SK-N-SH treated with all-trans-retinoic acid at 6 μM for 48 hours (cell line): ENCODE measurements around the gene DISP1.
A peak's percentile ranks its signal among the peaks of the same experiment; 100 is the strongest.

Experiments
- ATAC-seq: fragments of 200-7000 bp; cut with Tn5 transposase; 3 replicates; pipeline ENCODE4 v1.9.1; 2020; ENCODE audit warnings: mild to moderate bottlenecking, moderate library complexity
- ARNTL ChIP-seq: fragments of 450-650 bp; formaldehyde crosslinking; IDR thresholded peaks from 2 replicates; pipeline ENCODE4 v1.5.0; 2020; ENCODE audit warnings: low read depth, mild to moderate bottlenecking, moderate library complexity, borderline replicate concordance
- BACH2 ChIP-seq: fragments of 250-450 bp; sonication (Bioruptor Pico); IDR thresholded peaks from 2 replicates; pipeline ENCODE4 v1.9.0; 2021; ENCODE audit warnings: mild to moderate bottlenecking, borderline replicate concordance
- CSDC2 ChIP-seq: fragments of 250-450 bp; sonication (Bioruptor Pico); IDR thresholded peaks from 2 replicates; pipeline ENCODE4 v1.5.0; 2020; ENCODE audit warnings: mild to moderate bottlenecking, moderate library complexity
- ESRRG ChIP-seq: fragments of 250-450 bp; sonication (Bioruptor Pico); IDR thresholded peaks from 2 replicates; pipeline ENCODE4 v1.6.1; 2021; ENCODE audit warnings: mild to moderate bottlenecking
- GLIS3 ChIP-seq: fragments of 250-450 bp; sonication (Bioruptor Pico); IDR thresholded peaks from 2 replicates; pipeline ENCODE4 v1.5.0; 2020; ENCODE audit warnings: mild to moderate bottlenecking, moderate library complexity
- ISL1 ChIP-seq: fragments of 250-450 bp; sonication (Bioruptor Pico); IDR thresholded peaks from 2 replicates; pipeline ENCODE4 v2.1.2; 2022; ENCODE audit warnings: mild to moderate bottlenecking, moderate library complexity
- OSR1 ChIP-seq: fragments of 250-450 bp; sonication (Bioruptor Pico); IDR thresholded peaks from 2 replicates; pipeline ENCODE4 v1.8.0; 2022; ENCODE audit warnings: moderate library complexity, mild to moderate bottlenecking, inconsistent platforms
- PPARA ChIP-seq: fragments of 250-450 bp; sonication (Bioruptor Pico); IDR thresholded peaks from 2 replicates; pipeline ENCODE4 v1.5.0; 2020; ENCODE audit warnings: mild to moderate bottlenecking, borderline replicate concordance
- RARB ChIP-seq: fragments of 250-450 bp; sonication (Bioruptor Pico); IDR thresholded peaks from 2 replicates; pipeline ENCODE4 v1.8.0; 2021; ENCODE audit warnings: mild to moderate bottlenecking, moderate library complexity
- SNAI2 ChIP-seq: fragments of 250-450 bp; sonication (Bioruptor Pico); IDR thresholded peaks from 2 replicates; pipeline ENCODE4 v1.5.0; 2020; ENCODE audit warnings: mild to moderate bottlenecking, moderate library complexity
- TCF4 ChIP-seq: fragments of 250-450 bp; sonication (Bioruptor Pico); IDR thresholded peaks from 2 replicates; pipeline ENCODE4 v1.8.0; 2021; ENCODE audit warnings: mild to moderate bottlenecking, moderate library complexity, borderline replicate concordance
- TOX ChIP-seq: fragments of 250-450 bp; sonication (Bioruptor Pico); IDR thresholded peaks from 2 replicates; pipeline ENCODE4 v1.8.0; 2021; ENCODE audit warnings: mild to moderate bottlenecking, moderate library complexity, borderline replicate concordance
- ZC3H10 ChIP-seq: fragments of 250-450 bp; sonication (Bioruptor Pico); IDR thresholded peaks from 2 replicates; pipeline ENCODE4 v1.5.1; 2021; ENCODE audit warnings: mild to moderate bottlenecking, moderate library complexity
- ZFP3 ChIP-seq: fragments of 250-450 bp; sonication (Bioruptor Pico); IDR thresholded peaks from 2 replicates; pipeline ENCODE4 v1.5.0; 2020; ENCODE audit warnings: mild to moderate bottlenecking, moderate library complexity
- ZFP30 ChIP-seq: fragments of 450-650 bp; formaldehyde crosslinking; IDR thresholded peaks from 2 replicates; pipeline ENCODE4 v1.5.0; 2022; ENCODE audit warnings: mild to moderate bottlenecking, moderate library complexity
- ZNF565 ChIP-seq: fragments of 450-650 bp; formaldehyde crosslinking; conservative IDR thresholded peaks from 2 replicates; pipeline ENCODE4 v1.5.0; 2020; ENCODE audit warnings: low read depth, mild to moderate bottlenecking, moderate library complexity
- ZNF70 ChIP-seq: fragments of 450-650 bp; formaldehyde crosslinking; IDR thresholded peaks from 2 replicates; pipeline ENCODE4 v1.5.0; 2020; ENCODE audit warnings: mild to moderate bottlenecking, moderate library complexity
- ZNF8 ChIP-seq: fragments of 450-650 bp; formaldehyde crosslinking; IDR thresholded peaks from 2 replicates; pipeline ENCODE4 v1.5.0; 2020; ENCODE audit warnings: mild to moderate bottlenecking, moderate library complexity
- TF ChIP-seq, protein P1 (sequence below): fragments of 250-450 bp; sonication (Bioruptor Pico); IDR thresholded peaks from 2 replicates; pipeline ENCODE4 v1.5.1; 2020; ENCODE audit warnings: low read depth, mild to moderate bottlenecking, moderate library complexity
- TF ChIP-seq, protein P2 (sequence below): fragments of 250-450 bp; sonication (Bioruptor Pico); IDR thresholded peaks from 2 replicates; pipeline ENCODE4 v1.8.0; 2020; ENCODE audit warnings: mild to moderate bottlenecking, moderate library complexity, borderline replicate concordance
- TF ChIP-seq, protein P3 (sequence below): fragments of 250-450 bp; sonication (Bioruptor Pico); IDR thresholded peaks from 2 replicates; pipeline ENCODE4 v1.5.0; 2020; ENCODE audit warnings: mild to moderate bottlenecking, moderate library complexity
- TF ChIP-seq, protein P4 (sequence below): fragments of 250-450 bp; sonication (Bioruptor Pico); IDR thresholded peaks from 2 replicates; pipeline ENCODE4 v1.8.0; 2021; ENCODE audit warnings: low read depth, mild to moderate bottlenecking, moderate library complexity, borderline replicate concordance

Gene DISP1

DNA sequence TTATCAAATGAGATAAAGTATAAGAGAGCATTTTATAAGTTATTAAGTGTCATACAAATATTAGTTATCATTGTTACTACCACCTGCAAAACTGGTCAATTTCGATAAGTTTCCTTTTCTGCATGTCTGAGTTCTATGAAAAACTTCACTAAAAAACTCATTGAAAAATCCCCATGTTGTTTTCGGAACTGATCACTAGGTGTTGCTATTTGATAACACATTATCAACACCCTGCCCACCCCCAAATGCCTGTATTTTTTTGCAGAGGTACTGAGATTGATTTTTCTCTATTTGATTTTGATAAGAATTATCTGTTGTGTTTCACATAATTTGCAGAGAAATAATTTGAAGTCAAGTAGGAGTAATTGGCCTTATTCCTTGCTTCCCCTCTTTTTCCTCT is 22.1 kb upstream of the DISP1 start:
- ATAC-seq, result peak; percentile 61
- no peak for TF ChIP-seq TOX (CRISPR knock-in tag)

DNA sequence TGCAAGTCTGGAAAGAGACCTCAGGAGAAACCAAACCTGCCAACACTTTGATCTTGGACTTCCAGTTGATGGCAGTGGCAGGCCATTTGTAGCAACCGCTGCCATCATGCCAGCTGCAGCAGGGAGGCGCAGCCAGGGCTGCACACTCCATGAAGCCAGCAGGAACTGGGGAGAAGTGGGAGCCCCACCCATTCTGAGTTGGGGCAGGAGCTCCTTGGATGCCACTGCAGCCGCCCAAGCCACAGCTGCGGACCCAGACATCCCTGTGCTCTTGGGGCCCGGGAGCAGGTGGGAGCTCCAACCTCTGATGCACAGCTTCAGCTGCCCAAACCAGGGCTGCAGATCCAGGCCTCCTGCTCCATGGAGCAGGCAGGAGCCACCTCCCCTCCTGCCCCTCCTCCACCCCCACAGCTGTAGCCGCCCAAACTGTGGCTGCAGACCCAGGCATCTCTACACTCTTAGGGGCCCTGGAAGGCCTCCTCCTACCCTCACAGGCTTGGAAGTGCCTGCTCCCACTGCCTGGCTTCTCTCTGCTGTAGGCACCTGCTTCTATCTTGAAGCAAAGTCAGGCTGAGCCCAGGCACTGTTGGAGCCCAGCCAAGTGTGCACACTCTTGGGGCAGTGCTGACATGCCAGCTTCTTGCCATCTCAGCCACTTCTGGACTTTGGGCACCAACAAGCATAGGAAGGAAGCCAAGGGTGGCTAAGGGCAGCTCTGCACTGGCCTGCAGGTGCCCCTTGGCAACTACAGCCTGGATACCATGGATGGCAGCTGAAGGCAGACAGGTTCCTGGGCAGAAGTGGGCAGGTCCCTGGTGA is 20.0 kb upstream of the DISP1 start:
- TF ChIP-seq ZFP3 (CRISPR knock-in tag) (no peak), ZNF565 (CRISPR knock-in tag) (no peak), TOX (CRISPR knock-in tag) (no peak), CSDC2 (CRISPR knock-in tag) (no peak), OSR1 (CRISPR knock-in tag) (no peak), GLIS3 (CRISPR knock-in tag) (no peak), RARB (CRISPR knock-in tag) (no peak), ARNTL (CRISPR knock-in tag) (no peak), ISL1 (CRISPR knock-in tag) (no peak)
- TF ChIP-seq, protein P1, sequence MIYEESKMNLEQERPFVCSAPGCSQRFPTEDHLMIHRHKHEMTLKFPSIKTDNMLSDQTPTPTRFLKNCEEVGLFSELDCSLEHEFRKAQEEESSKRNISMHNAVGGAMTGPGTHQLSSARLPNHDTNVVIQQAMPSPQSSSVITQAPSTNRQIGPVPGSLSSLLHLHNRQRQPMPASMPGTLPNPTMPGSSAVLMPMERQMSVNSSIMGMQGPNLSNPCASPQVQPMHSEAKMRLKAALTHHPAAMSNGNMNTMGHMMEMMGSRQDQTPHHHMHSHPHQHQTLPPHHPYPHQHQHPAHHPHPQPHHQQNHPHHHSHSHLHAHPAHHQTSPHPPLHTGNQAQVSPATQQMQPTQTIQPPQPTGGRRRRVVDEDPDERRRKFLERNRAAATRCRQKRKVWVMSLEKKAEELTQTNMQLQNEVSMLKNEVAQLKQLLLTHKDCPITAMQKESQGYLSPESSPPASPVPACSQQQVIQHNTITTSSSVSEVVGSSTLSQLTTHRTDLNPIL (CRISPR knock-in tag), result no peak
- TF ChIP-seq, protein P2, sequence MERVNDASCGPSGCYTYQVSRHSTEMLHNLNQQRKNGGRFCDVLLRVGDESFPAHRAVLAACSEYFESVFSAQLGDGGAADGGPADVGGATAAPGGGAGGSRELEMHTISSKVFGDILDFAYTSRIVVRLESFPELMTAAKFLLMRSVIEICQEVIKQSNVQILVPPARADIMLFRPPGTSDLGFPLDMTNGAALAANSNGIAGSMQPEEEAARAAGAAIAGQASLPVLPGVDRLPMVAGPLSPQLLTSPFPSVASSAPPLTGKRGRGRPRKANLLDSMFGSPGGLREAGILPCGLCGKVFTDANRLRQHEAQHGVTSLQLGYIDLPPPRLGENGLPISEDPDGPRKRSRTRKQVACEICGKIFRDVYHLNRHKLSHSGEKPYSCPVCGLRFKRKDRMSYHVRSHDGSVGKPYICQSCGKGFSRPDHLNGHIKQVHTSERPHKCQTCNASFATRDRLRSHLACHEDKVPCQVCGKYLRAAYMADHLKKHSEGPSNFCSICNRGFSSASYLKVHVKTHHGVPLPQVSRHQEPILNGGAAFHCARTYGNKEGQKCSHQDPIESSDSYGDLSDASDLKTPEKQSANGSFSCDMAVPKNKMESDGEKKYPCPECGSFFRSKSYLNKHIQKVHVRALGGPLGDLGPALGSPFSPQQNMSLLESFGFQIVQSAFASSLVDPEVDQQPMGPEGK (CRISPR knock-in tag), result no peak

DNA sequence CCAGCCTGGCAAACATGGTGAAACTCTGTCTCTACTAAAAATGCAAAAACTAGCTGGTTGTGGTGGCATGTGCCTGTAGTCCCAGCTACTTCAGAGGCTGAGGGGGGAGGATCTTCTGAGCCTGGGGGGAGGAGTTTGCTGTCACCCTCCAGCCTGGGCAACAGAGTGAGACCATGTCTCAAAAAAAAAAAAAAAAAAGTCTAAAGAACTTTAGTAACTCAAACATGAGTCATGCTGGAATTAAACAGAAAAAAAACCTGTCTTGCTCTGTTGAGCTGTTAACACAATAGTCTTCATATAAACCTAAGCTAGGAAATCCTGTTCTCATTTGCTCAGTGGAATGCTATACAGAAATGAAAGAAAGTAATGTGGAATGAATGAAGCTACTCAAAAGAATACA is 16.7 kb upstream of the DISP1 start:
- peak; percentile 74 for ATAC-seq
- TF ChIP-seq, protein P2 (CRISPR knock-in tag), result no peak
- TF ChIP-seq, protein P3, sequence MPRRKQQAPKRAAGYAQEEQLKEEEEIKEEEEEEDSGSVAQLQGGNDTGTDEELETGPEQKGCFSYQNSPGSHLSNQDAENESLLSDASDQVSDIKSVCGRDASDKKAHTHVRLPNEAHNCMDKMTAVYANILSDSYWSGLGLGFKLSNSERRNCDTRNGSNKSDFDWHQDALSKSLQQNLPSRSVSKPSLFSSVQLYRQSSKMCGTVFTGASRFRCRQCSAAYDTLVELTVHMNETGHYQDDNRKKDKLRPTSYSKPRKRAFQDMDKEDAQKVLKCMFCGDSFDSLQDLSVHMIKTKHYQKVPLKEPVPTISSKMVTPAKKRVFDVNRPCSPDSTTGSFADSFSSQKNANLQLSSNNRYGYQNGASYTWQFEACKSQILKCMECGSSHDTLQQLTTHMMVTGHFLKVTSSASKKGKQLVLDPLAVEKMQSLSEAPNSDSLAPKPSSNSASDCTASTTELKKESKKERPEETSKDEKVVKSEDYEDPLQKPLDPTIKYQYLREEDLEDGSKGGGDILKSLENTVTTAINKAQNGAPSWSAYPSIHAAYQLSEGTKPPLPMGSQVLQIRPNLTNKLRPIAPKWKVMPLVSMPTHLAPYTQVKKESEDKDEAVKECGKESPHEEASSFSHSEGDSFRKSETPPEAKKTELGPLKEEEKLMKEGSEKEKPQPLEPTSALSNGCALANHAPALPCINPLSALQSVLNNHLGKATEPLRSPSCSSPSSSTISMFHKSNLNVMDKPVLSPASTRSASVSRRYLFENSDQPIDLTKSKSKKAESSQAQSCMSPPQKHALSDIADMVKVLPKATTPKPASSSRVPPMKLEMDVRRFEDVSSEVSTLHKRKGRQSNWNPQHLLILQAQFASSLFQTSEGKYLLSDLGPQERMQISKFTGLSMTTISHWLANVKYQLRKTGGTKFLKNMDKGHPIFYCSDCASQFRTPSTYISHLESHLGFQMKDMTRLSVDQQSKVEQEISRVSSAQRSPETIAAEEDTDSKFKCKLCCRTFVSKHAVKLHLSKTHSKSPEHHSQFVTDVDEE (CRISPR knock-in tag), result no peak
- no peak for TF ChIP-seq SNAI2 (CRISPR knock-in tag)
- TF ChIP-seq BACH2 (CRISPR knock-in tag), result no peak
- TF ChIP-seq, protein P4, sequence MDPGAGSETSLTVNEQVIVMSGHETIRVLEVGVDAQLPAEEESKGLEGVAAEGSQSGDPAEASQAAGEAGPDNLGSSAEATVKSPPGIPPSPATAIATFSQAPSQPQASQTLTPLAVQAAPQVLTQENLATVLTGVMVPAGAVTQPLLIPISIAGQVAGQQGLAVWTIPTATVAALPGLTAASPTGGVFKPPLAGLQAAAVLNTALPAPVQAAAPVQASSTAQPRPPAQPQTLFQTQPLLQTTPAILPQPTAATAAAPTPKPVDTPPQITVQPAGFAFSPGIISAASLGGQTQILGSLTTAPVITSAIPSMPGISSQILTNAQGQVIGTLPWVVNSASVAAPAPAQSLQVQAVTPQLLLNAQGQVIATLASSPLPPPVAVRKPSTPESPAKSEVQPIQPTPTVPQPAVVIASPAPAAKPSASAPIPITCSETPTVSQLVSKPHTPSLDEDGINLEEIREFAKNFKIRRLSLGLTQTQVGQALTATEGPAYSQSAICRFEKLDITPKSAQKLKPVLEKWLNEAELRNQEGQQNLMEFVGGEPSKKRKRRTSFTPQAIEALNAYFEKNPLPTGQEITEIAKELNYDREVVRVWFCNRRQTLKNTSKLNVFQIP (CRISPR knock-in tag), result no peak
- TF ChIP-seq, protein P1 (CRISPR knock-in tag), result no peak
- no peak for TF ChIP-seq ZNF70 (CRISPR knock-in tag)
- TF ChIP-seq PPARA (CRISPR knock-in tag), result no peak
- no peak for TF ChIP-seq ZFP30 (CRISPR knock-in tag)
- TF ChIP-seq ZC3H10 (CRISPR knock-in tag), result no peak
- no peak for TF ChIP-seq ISL1 (CRISPR knock-in tag)
- TF ChIP-seq ARNTL (CRISPR knock-in tag), result no peak
- TF ChIP-seq ESRRG (CRISPR knock-in tag), result no peak
- TF ChIP-seq TCF4, result no peak
- no peak for TF ChIP-seq ZNF565 (CRISPR knock-in tag)
- no peak for TF ChIP-seq OSR1 (CRISPR knock-in tag)
- TF ChIP-seq GLIS3 (CRISPR knock-in tag), result no peak
- TF ChIP-seq ZNF8, result no peak

More for the DNA sequence above, 20.0 kb upstream of the DISP1 start:
- peak; percentile 48 for ATAC-seq
